Measurements from ENCODE around the gene ITGA8.

GRCh38 chr10:15526754-15527153 lies 193.0 kb downstream of the ITGA8 start:
- TF ChIP-seq RBM34 (IDR thresholded peaks at IDR 0.05; ENCODE audit: borderline replicate concordance, insufficient read depth, low read length) (no peak), CTCF (IDR thresholded peaks at IDR 0.05 in 2 of 3, conservative IDR thresholded peaks at IDR 0.05 in 1 of 3; ENCODE audit: insufficient read depth in 2 of 3, low read depth in 1 of 3, low read length in 3 of 3) (no peak), KLF16 (IDR thresholded peaks at IDR 0.05) (no peak), HINFP (tag; conservative IDR thresholded peaks at IDR 0.05; ENCODE audit: low read depth) (no peak)
